Esophagus (tissue), 2 donors: ENCODE measurements around the gene DOP1A. TPM values are rescaled to one million over a fixed set of nuclear protein-coding genes. Genes with fewer than 3 reads are reported as not detected.

ENCODE experiments used
- H3K27ac ChIP-seq, 2 donors: one replicate each; pipeline ENCODE4 v1.5.1; 2013; ENCODE audit warnings: low read depth in 2 of 2, mild to moderate bottlenecking in 2 of 2, inconsistent platforms in 1 of 2, low read length in 1 of 2, moderate library complexity in 1 of 2
- H3K27me3 ChIP-seq, 2 donors: one replicate each; pipeline ENCODE4 v1.6.1; 2013; ENCODE audit warnings: low read length in 2 of 2, control low read depth in 1 of 2, mild to moderate bottlenecking in 1 of 2; ENCODE audit not compliant: insufficient read depth in 2 of 2, control insufficient read depth in 1 of 2
- H3K36me3 ChIP-seq, 2 donors: one replicate each; pipeline ENCODE4 v1.6.1; 2013; ENCODE audit warnings: low read length in 1 of 2; ENCODE audit not compliant: control insufficient read depth in 2 of 2, insufficient read depth in 2 of 2
- H3K4me1 ChIP-seq, 2 donors: one replicate each; pipeline ENCODE4 v1.6.1; 2013; ENCODE audit warnings: low read length in 1 of 2; ENCODE audit not compliant: control insufficient read depth in 2 of 2, insufficient read depth in 2 of 2
- H3K4me3 ChIP-seq, 2 donors: one replicate each; pipeline ENCODE4 v1.5.1; 2013; ENCODE audit warnings: low read length in 2 of 2, mild to moderate bottlenecking in 2 of 2, low read depth in 1 of 2, moderate library complexity in 1 of 2
- H3K9me3 ChIP-seq, 2 donors: one replicate each; pipeline ENCODE4 v1.6.1; 2013; ENCODE audit warnings: mild to moderate bottlenecking in 2 of 2, low read depth in 1 of 2, low read length in 1 of 2, moderate library complexity in 1 of 2; ENCODE audit not compliant: control insufficient read depth in 2 of 2, insufficient read depth in 1 of 2
- polyA plus RNA-seq, 2 donors: library from polyadenylated mRNA; stranded (reverse); fragments of 200-250 nt; gene quantifications; one replicate each; pipeline ENCODE4 v1.2.3, GENCODE V29; 2013
- donor health status: healthy with polysubstance abuse.
- donor health status: Bipolar disorder and iron deficiency.

The DOP1A gene
- polyA plus RNA-seq, 2 donors, result 5.8 to 6.0 TPM

DNA sequence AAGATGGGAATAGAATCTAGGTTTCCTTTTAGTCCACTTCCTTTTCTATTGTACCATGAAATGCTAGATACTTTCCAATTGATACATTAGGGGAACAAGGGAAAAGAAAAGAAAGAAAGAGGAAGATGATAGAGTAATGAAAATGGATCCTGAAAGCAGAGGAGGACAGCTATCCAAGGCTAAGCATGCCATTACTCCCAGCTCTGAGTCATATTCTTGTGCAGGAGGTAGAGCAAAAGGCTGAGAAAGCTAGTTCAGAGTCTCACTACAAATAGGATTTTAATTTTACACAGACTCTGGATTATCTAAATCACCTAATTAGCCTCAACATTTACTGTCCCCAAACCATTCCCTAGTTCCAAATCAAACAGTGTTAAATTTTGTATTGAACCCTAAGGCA is 149.3 kb downstream of the DOP1A start:
- Histone ChIP-seq H3K4me1 (no peaks in the 10 kb centered on the region), H3K9me3 (no peaks in the 10 kb centered on the region), H3K36me3 (peaks cover 0 to 2% of the 10 kb centered on the region in 2 donors), H3K27ac (no peak overlapping the region), H3K4me3 (no peak overlapping the region), H3K27me3 (no peaks in the 10 kb centered on the region)

Other genes starting within 250 kb of the DOP1A start
- gene UBE3D, start 1.8 kb upstream of the DOP1A start, polyA plus RNA-seq, result 1 to 10 TPM; 2.3 to 5.9 TPM
- gene PGM3, start 125.6 kb downstream of the DOP1A start, polyA plus RNA-seq, result 10 to 100 TPM in 1 of 2 donors, 1 to 10 TPM in 1; 5.0 to 10.2 TPM
- gene RWDD2A, start 125.7 kb downstream of the DOP1A start, polyA plus RNA-seq, result under 1 TPM; 0.76 to 0.84 TPM